GM10248 (cell line): ENCODE results near the gene SNAI3.

Experiments used
- CTCF ChIA-PET: fragments of 300-600 bp; sonication (Branson Sonifier 250); formaldehyde crosslinking; extraction: SDS; loops from one replicate; lab custom pipeline; 2021; ENCODE audit warnings: antibody characterized with exemption; lab: Yijun Ruan, JAX
- POLR2A ChIA-PET: fragments of 350-650 bp; sonication (Branson Sonifier 250); formaldehyde crosslinking; extraction: SDS; loops from one replicate; lab custom pipeline; 2020; ENCODE audit warnings: antibody characterized with exemption; lab: Yijun Ruan, JAX
- DNase-seq: peaks from one replicate; pipeline ENCODE4 v3.0.0; 2012; ENCODE audit errors: extremely low spot score
- TF ChIP-seq, protein P1 (sequence below): IDR thresholded peaks from 2 replicates; pipeline ENCODE4 v1.5.1; 2012; ENCODE audit warnings: mild to moderate bottlenecking, low read depth; ENCODE audit errors: extremely low read depth, missing control alignments, control extremely low read depth

The SNAI3 gene

DNA sequence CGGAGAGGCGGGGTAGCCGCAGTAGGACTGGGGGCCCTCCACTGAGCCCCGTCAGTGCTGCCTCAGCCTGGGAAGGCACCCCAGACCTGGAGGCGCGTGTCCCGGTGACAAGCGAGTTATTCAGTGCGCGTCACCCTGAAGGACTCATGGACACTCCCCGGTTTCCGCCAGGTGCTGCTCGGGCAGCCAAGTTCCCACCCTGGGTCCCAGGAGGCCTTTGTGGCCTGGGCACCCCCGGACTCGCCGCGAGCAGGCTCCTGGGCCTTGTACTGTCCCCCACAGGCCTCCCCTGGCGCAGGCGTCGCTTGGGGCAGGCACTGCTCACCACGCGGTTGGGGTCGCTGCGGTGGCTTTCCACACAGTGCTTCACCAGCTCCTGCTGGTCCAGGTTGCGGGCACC lies 12.3 kb upstream of the SNAI3 start:
- CTCF ChIA-PET: interaction anchor here (1.2 to 1.3 kb wide), 2 partner anchors 11 to 18 kb away, joined by 3 to 4 read pairs; no protein-coding TSS in a partner anchor
- POLR2A ChIA-PET: no interaction called here
- TF ChIP-seq, protein P1, sequence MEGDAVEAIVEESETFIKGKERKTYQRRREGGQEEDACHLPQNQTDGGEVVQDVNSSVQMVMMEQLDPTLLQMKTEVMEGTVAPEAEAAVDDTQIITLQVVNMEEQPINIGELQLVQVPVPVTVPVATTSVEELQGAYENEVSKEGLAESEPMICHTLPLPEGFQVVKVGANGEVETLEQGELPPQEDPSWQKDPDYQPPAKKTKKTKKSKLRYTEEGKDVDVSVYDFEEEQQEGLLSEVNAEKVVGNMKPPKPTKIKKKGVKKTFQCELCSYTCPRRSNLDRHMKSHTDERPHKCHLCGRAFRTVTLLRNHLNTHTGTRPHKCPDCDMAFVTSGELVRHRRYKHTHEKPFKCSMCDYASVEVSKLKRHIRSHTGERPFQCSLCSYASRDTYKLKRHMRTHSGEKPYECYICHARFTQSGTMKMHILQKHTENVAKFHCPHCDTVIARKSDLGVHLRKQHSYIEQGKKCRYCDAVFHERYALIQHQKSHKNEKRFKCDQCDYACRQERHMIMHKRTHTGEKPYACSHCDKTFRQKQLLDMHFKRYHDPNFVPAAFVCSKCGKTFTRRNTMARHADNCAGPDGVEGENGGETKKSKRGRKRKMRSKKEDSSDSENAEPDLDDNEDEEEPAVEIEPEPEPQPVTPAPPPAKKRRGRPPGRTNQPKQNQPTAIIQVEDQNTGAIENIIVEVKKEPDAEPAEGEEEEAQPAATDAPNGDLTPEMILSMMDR: no peak
- no peak for DNase-seq

DNA sequence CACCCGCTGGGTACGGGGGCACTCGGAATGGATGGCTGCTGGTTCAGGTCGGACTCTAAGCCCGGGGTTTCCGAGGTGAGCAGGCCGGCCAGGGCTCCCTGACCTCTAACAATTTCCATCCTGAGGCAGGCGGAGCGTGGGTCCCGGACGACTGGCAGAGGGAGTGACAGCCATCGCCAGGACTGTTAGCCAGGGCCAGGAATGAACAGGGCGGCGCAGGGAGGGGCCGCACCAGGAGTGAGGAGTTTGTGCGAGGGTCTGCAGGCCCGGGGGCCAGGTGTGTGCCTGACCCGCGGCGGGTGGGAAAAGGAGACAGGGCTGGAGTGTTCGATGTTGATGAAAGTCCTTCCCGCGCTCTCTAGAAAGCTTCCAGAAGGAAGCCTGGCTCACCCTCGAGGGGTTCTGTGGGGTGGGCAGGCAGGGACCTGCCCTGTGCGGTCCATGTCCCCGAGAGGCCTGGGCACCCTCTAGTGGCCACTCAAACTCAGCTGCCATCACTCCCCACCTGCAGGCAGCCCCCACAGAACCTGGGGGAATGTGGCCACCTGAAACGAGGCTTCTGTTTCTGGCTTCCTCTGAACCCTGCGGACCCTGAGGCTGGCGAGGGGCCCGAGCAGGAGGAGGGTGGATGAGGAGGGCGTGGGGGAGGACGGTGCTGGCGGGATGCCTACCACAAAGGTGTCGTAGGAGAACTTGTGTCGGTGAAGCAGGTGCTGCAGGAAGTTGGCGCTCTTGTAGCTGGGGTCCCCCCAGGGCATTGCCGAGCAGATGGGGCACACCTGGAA lies 11.7 kb upstream of the SNAI3 start:
- CTCF ChIA-PET: interaction anchor here (1.2 to 1.3 kb wide), 2 partner anchors 11 to 18 kb away, joined by 3 to 4 read pairs; no protein-coding TSS in a partner anchor
- no peak for DNase-seq
- TF ChIP-seq, protein P1: peak; percentile 18
- POLR2A ChIA-PET: no interaction called here

DNA sequence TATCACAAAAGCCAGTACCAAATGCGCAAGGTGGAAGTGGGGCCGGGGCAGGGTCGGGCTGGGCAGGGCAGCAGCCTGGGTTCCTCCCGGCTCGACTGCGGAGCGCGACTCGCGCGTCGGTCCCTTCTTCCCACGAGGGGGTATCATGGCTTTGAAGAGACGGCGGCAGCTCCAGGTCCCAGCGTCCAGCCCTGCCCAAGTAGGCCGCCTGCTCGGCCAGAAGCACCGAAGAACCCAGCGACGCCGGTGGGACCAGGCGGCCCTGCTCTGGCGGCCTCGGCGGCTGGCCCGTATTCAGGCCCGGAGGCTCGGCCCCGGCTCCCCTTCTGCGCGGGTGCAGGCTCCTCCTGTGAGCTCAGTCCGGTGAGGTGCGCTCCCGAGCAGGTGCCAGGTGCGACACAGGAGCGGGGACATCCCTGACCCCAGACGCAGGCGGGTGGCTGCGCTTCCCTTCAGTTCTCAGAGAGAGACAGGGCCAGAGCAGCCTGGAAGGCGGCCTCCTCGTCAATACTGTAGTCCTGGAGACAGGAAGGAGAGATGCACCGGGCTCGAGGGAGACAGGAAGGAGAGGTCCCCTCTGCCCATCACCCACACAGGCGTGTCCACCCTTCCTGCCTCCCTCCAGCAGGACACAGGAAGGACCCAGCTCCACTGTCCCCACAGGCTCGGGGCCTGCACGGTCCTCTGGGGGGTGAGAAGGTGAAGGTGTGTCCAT lies 11.0 kb upstream of the SNAI3 start:
- ChIA-PET POLR2A (no interaction called here), CTCF (interaction anchor here (1.3 kb wide), 1 partner anchor 10 kb away, joined by 4 read pairs; no protein-coding TSS in a partner anchor)
- no peak for DNase-seq
- TF ChIP-seq, protein P1: no peak

DNA sequence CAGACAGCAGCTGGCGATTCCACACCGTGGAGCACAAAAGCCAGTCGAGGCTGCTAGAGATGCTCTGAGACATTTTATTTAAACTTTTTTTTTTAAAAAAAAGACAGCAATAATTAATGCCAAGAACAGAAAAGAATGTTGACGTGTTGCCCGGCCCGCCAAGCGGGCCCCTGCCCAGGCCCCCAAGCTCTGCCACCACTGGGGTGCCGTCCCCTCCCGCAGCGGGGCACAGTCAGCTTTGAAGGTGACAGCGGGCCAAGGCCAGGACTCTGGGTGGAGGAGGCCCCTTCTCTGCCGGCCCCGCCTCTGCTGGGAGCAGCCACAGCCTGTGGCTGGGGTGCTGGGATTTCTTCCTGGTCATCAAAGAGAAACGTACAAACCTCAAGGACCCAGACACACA lies 10.1 kb upstream of the SNAI3 start:
- CTCF ChIA-PET: no interaction called here
- POLR2A ChIA-PET: no interaction called here
- no peak for DNase-seq
- TF ChIP-seq, protein P1: no peak

DNA sequence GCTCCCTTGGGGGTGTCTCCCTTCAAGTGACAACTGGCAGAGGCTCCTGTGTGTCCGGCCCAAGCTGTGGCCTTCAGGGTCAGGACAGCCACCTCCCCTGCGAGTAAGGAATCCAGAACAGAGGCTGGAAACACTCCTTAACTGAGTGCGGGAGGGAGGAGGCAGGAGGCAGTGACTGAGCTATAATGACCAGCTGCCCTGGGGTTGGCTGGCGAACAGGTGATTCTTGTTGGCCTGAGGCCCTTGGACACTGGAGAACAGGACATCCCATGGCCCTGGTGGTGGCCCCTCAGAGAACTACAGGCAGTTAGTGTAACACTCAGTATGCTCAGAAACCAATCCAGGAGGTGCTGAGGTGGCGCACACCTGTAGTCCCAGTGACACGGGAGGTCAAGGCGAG lies 9.4 kb upstream of the SNAI3 start:
- DNase-seq: no peak
- TF ChIP-seq, protein P1: no peak
- CTCF ChIA-PET: no interaction called here
- POLR2A ChIA-PET: no interaction called here

DNA sequence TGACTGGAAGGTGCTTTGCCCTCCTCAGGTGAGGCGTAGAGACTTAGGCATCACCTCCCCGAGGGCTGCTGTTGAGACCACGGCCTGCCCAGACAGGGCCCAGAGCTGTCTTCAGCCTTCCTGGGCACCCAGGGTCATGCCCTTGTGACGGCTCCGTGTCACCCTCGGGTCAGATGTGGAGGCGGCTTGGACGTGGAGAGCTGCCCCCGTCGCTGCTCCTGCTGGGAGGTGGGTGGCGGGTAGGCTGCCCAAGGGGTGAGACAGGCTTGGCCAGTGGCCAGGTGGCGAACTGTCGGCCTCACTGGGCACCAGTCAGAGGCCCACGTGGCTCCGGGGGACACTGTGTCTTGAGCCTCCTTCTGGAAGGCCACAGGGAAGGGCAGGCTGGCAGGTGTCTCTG lies 8.9 kb upstream of the SNAI3 start:
- no peak for DNase-seq
- POLR2A ChIA-PET: no interaction called here
- TF ChIP-seq, protein P1: no peak
- CTCF ChIA-PET: no interaction called here
